Aorta (tissue), 5 donors: ENCODE results near the gene ZNF70. TPM values are rescaled to one million over a fixed set of nuclear protein-coding genes. Genes with fewer than 3 reads are reported as not detected.
"Not testable (repeated sequence)": the region's sequence is repeated elsewhere in the genome, so short reads cannot be mapped to it uniquely, and the experiment has no call there.

ENCODE experiments used
- ATAC-seq: fragments of 200-7000 bp; cut with Tn5 transposase; one replicate; pipeline ENCODE4 v1.9.1; 2022; ENCODE audit warnings: moderate library complexity; ENCODE audit not compliant: low FRiP score
- DNase-seq, 2 donors: peaks; one replicate each; pipeline ENCODE4 v3.0.0-alpha.2; 2020
- H3K27ac ChIP-seq, 2 donors: one replicate each; pipeline ENCODE4 v1.5.1; 2013; ENCODE audit warnings: low read length in 2 of 2, mild to moderate bottlenecking in 2 of 2, moderate library complexity in 2 of 2, control low read depth in 1 of 2, inconsistent platforms in 1 of 2, low read depth in 1 of 2
- H3K27me3 ChIP-seq, 2 donors: one replicate each; pipeline ENCODE4 v1.6.1; 2013; ENCODE audit warnings: control low read depth in 1 of 2, low read length in 1 of 2, mild to moderate bottlenecking in 1 of 2, moderate library complexity in 1 of 2; ENCODE audit not compliant: insufficient read depth in 2 of 2, control insufficient read depth in 1 of 2
- H3K36me3 ChIP-seq, 2 donors: one replicate each; pipeline ENCODE4 v1.6.1; 2013; ENCODE audit warnings: control low read depth in 1 of 2, low read length in 1 of 2, mild to moderate bottlenecking in 1 of 2; ENCODE audit not compliant: insufficient read depth in 2 of 2, control insufficient read depth in 1 of 2
- H3K4me1 ChIP-seq, 2 donors: one replicate each; pipeline ENCODE4 v1.6.1; 2013; ENCODE audit warnings: low read length in 2 of 2, control low read depth in 1 of 2, mild to moderate bottlenecking in 1 of 2, moderate library complexity in 1 of 2; ENCODE audit not compliant: insufficient read depth in 2 of 2, control insufficient read depth in 1 of 2
- H3K4me3 ChIP-seq, 2 donors: one replicate each; pipeline ENCODE4 v1.5.1; 2013; ENCODE audit warnings: low read length in 2 of 2, control low read depth in 1 of 2, mild to moderate bottlenecking in 1 of 2
- H3K9me3 ChIP-seq: one replicate; pipeline ENCODE4 v1.6.1; 2013; ENCODE audit warnings: mild to moderate bottlenecking, low read length; ENCODE audit not compliant: control insufficient read depth
- WGBS, 2 donors: extraction: QIAGEN DNeasy Blood & Tissue Kit; methylation state at CpG; one replicate each; pipeline ENCODE4 v1.1.7; 2013; 5-methylcytosine and 5-hydroxymethylcytosine counted together
- intact Hi-C, 2 donors: fragments of 100-400 bp; cut with DNase I; formaldehyde crosslinking; loops; one replicate each; pipeline versions ENCODE4 v1.14.2 to v1.15.0; 2022
- polyA plus RNA-seq, 2 donors: library from polyadenylated mRNA; stranded (reverse); fragments of 200-250 nt; gene quantifications; one replicate each; pipeline ENCODE4 v1.2.3, GENCODE V29; 2013
- total RNA-seq, 2 donors: library from RNA; stranded (reverse); fragmentation: NEBNext Ultra II Directional; extraction: Animal tissue kit (Norgen Biotek cat#: 25700); gene quantifications; one replicate each; pipeline ENCODE4 v1.2.1, GENCODE V29; 2021
- donor health status: healthy with polysubstance abuse.
- donor health status: Bipolar disorder and iron deficiency.
- donor health status: DM: no; HTN: no; CAD: no.
- donor health status: DM: no; HTN: no; CAD: no.
- donor health status: DM: yes; HTN: yes; CAD: no.

Gene ZNF70
- total and polyA plus RNA-seq, 4 donors = 1.4 to 14.0 (median 6.7) TPM

DNA sequence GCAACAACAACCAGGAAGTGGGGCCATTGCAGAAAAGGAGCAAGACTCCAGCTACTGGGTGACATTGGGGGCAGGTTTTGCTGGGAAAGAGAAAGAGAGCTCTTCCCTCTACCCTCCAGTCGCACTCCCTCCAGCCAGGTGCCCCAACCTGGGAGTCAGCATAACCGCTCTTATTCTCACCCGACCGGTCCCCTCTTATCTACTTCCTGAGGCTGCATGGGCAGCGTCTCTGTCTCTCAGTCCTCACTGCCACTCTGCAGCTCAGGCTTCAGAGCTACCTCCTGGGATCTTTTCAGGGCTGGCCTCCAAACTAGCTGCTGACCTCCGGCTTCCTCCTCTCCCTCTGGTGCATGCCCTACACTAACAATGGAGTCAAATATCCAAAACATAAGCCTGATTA, 5.1 kb downstream of the ZNF70 start:
- DNase-seq (no peak), ATAC-seq (no peak)
- H3K4me1 ChIP-seq = no peaks in the 10 kb centered on the region
- H3K27ac ChIP-seq = no peak overlapping the region
- 88 to 94% methylated on average over 6 of the region's 6 CpGs for WGBS, 2 donors
- no peaks in the 10 kb centered on the region for H3K27me3 ChIP-seq
- no peaks in the 10 kb centered on the region for H3K9me3 ChIP-seq
- intact Hi-C loops = no loop called here
- H3K36me3 ChIP-seq = peaks cover 0 to 2% of the 10 kb centered on the region in 2 donors
- H3K4me3 ChIP-seq = no peak overlapping the region

DNA sequence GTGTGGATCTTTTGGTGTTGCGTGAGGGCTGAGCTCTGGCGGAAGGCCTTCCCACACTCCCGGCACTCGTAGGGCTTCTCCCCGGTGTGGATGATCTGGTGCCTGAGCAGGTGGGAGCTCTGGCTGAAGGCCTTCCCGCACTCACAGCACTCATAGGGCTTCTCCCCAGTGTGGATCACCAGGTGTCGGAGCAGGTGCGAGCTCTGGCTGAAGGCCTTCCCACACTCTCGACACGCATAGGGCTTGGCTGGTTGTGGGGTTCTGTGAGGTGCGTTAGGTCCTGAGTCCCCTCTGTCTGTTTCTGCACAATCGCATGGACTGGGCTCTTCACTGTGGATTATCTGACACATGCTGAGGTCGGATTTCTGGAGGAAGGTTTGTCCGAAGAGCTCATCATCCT, 6.4 kb downstream of the ZNF70 start:
- Histone ChIP-seq H3K27ac (no peak overlapping the region), H3K4me3 (no peak overlapping the region), H3K4me1 (no peaks in the 10 kb centered on the region), H3K36me3 (peaks cover 0 to 2% of the 10 kb centered on the region in 2 donors), H3K27me3 (no peaks in the 10 kb centered on the region), H3K9me3 (no peaks in the 10 kb centered on the region)
- DNase-seq (no peak), ATAC-seq (peak; percentile 23)
- WGBS, 2 donors = 98% methylated on average over 14 of the region's 14 CpGs
- intact Hi-C loops = no loop called here

GRCh38 chr22:23744001-23744400, 6.9 kb downstream of the ZNF70 start:
- Histone ChIP-seq H3K27ac (no peak overlapping the region), H3K36me3 (peaks cover 0 to 2% of the 10 kb centered on the region in 2 donors), H3K9me3 (no peaks in the 10 kb centered on the region), H3K4me3 (no peak overlapping the region), H3K4me1 (no peaks in the 10 kb centered on the region), H3K27me3 (no peaks in the 10 kb centered on the region)
- intact Hi-C loops = no loop called here
- WGBS, 2 donors = 96 to 97% methylated on average over 13 of the region's 13 CpGs
- ATAC-seq = no peak
- no peak for DNase-seq

GRCh38 chr22:23743303-23743705, 7.6 kb downstream of the ZNF70 start:
- no peak overlapping the region for H3K27ac ChIP-seq
- H3K9me3 ChIP-seq = no peaks in the 10 kb centered on the region
- H3K4me1 ChIP-seq = no peaks in the 10 kb centered on the region
- intact Hi-C loops = no loop called here
- no peak for ATAC-seq
- DNase-seq = peak in 1 of 2 donors; percentile 59
- 29 to 59% methylated on average over 2 of the region's 2 CpGs for WGBS, 2 donors
- H3K4me3 ChIP-seq = no peak overlapping the region
- H3K27me3 ChIP-seq = no peaks in the 10 kb centered on the region
- peaks cover 0 to 2% of the 10 kb centered on the region in 2 donors for H3K36me3 ChIP-seq

DNA sequence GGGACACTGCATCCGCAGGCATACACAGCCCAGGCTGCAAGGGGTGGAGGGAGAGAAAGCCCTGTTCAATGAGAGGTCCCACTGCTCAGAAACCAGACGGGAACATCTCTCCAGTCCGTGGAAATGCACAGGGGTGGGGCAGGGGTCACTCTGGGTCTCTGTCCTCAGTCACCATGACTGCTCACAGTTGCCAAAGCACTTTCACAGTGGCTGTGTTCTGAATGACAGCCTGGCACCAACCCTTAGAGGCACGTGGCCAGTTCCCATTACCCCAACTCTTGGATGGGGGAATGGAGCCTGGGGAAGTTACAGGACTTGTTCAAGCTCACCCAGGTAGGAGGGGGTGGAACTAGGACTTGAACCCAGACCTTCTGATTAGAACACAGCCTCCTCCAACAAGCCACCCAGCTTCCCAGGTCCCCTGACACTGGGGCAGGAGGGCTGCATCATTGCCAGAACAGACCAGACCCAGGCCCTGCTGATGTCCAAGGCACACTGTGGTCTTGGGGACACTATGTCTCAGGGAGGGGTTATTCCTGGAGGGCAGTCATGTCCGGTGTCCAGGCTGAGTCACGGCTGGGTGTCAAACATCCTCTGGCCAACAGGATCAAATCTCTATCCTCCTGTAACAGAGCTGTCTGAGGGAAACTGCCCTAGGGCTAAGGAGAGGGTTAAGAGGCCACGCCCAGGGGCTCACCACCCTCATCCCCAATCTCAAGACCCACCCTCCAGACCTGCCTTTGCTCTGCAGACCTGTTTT, 8.2 kb downstream of the ZNF70 start:
- no peak overlapping the region for H3K27ac ChIP-seq
- H3K36me3 ChIP-seq = peaks cover 0 to 2% of the 10 kb centered on the region in 2 donors
- H3K9me3 ChIP-seq = no peaks in the 10 kb centered on the region
- intact Hi-C loops = no loop called here
- H3K4me3 ChIP-seq = no peak overlapping the region
- H3K27me3 ChIP-seq = no peaks in the 10 kb centered on the region
- DNase-seq = no peak
- ATAC-seq = peak; percentile 64
- no peaks in the 10 kb centered on the region for H3K4me1 ChIP-seq
- 42 to 43% methylated on average over 7 of the region's 7 CpGs for WGBS, 2 donors

DNA sequence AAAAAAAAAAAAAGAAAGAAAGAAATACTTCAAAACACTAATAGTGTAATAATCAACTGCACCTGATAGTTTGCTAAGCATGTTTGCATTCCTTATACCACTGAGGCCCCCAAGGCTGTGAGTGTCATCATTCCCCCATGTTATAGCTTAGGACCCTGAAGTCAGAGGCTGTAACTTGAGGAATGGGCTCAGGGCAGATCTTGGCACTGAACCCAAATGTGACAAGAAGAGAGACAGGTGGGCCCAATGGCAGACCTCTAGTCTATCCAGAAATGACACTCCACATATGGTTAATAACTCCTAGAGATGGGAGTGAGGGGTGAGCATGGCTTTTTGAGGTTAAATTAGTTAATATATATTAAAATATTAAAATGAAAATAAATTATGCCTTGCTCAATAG, 13.2 kb downstream of the ZNF70 start:
- H3K4me3 ChIP-seq = no peak overlapping the region
- intact Hi-C loops = no loop called here
- ATAC-seq = no peak
- no peak overlapping the region for H3K27ac ChIP-seq
- H3K4me1 ChIP-seq = no peaks in the 10 kb centered on the region
- no peaks in the 10 kb centered on the region for H3K27me3 ChIP-seq
- no peaks in the 10 kb centered on the region for H3K9me3 ChIP-seq
- no peak for DNase-seq
- H3K36me3 ChIP-seq = no peaks in the 10 kb centered on the region

DNA sequence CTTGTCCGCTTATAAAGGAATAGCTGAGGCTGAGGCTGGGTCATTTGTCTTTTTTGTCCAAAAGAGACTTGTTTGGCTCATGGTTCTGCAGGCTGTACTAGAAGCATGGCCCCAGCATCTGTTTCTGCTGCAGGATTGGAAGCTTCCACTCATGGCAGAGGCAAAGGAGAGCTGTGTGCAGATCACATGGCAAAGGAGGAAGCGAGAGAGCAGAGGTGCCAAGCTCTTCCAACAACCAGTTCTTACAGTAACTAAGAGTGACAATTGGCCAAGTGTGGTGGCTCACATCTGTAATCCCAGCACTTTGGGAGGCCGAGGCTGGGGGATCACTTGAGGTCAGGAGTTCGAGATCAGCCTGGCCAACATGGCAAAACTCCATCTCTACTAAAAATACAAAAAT, 22.8 kb downstream of the ZNF70 start:
- H3K36me3 ChIP-seq, ATAC-seq, H3K4me3 ChIP-seq, H3K9me3 ChIP-seq, H3K27ac ChIP-seq, intact Hi-C loops, H3K27me3 ChIP-seq, H3K4me1 ChIP-seq: not testable (repeated sequence)
- peak in 1 of 2 donors; percentile 33 for DNase-seq
- 73 to 83% methylated on average over 4 of the region's 4 CpGs for WGBS, 2 donors

DNA sequence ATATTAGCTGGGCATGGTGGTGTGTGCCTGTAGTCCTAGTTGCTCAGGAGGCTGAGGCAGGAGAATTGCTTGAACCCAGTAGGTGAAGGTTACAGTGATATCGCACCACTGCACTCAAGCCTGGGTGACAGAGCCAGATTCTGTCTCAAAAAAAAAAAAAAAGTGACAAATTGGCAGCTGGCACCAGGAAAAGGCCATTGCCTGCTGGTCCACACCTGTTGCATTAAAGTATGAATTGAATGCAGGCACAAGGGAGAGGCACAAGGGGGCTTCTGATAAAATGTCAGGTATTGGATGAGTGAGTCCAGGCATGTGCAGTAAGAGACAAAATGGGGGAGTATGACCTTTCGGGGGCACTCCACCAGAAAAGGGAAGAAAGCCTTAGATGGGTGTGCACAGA, 28.2 kb downstream of the ZNF70 start:
- no peaks in the 10 kb centered on the region for H3K36me3 ChIP-seq

DNA sequence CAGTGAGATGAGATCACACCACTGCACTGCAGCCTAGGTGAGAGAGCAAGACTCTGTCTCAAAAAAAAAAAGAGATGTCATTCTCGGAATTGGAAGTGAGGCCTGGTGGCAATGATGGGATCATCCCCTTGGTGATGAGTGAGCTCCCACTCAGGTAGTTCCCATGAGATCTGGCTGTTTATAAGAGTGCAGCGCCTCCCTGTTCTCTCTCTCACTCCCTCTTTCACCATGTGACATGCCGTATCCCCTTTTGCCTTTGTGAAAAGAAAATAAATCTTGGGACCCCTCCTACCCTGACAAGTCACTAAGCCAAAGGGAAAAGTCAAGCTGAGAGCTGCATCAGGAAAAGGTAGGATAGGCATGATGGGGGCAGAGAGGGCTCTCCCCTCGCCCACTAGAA, 28.8 kb downstream of the ZNF70 start:
- Histone ChIP-seq H3K36me3 (no peaks in the 10 kb centered on the region), H3K4me1 (no peaks in the 10 kb centered on the region), H3K4me3 (no peak overlapping the region), H3K27me3 (no peaks in the 10 kb centered on the region), H3K9me3 (no peaks in the 10 kb centered on the region), H3K27ac (no peak overlapping the region)
- WGBS, 2 donors = 70 to 74% methylated on average over 4 of the region's 4 CpGs
- DNase-seq (no peak), ATAC-seq (no peak)
- intact Hi-C loops = no loop called here

More for the DNA sequence above, 28.2 kb downstream of the ZNF70 start:
- DNase-seq (no peak), ATAC-seq (no peak)
- H3K4me3 ChIP-seq = no peak overlapping the region
- H3K4me1 ChIP-seq = no peaks in the 10 kb centered on the region
- no peaks in the 10 kb centered on the region for H3K9me3 ChIP-seq
- WGBS, 2 donors = 87 to 91% methylated on average over 2 of the region's 2 CpGs
- no peaks in the 10 kb centered on the region for H3K27me3 ChIP-seq
- intact Hi-C loops = no loop called here
- H3K27ac ChIP-seq = no peak overlapping the region
